Skeletal muscle cell (primary cell): ENCODE data around the gene APOL1.

Experiments used
- DNase-seq: peaks from one replicate; pipeline ENCODE4 v3.0.0-alpha.2; 2010; ENCODE audit warnings: low read depth
- H3K4me3 ChIP-seq: 2 replicates; pipeline ENCODE4 v1.5.1; 2011; ENCODE audit warnings: low read depth, mild to moderate bottlenecking, control low read depth, low read length, moderate library complexity

Gene APOL1

DNA sequence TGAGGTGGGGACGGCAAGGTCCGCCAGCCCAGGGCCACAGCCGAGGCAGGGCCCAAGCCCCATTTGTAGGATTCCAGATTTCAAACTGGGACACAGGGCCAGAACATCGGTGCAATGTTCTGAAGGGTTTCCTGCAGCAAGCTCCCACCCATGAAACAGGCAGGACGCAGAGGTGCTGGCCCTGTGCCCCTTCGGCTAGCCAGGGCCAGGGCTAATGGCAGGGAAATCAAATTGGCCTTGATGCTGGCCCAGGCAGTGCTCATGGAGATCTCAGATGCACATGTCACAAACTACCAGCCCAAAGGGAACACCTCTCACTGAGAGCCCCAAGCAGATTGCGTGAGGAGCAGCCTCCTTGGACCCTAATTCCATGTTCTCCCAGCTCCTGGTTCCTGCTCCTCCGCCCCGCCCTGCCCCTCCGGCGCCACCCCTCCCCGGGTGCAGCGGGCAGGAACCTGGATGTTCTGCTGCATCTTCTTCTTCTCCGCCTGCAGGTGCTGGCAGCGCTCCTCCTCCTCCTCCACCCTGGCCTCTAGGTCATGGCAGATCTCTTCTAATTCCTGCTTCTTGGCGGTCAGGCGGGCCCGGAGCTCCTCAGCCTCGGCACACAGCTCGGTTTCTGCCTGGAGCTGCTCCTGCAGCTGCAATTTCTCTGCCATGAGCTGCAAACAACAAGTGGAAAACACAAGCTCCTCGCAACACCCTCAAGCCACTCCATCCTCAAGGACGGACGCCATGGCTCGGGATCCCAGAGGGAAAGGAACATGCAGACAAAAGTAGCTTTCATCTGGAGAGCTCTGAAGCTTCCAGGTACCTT, 47.7 kb downstream of the APOL1 start:
- no peak overlapping the region for H3K4me3 ChIP-seq
- DNase-seq = no peak

DNA sequence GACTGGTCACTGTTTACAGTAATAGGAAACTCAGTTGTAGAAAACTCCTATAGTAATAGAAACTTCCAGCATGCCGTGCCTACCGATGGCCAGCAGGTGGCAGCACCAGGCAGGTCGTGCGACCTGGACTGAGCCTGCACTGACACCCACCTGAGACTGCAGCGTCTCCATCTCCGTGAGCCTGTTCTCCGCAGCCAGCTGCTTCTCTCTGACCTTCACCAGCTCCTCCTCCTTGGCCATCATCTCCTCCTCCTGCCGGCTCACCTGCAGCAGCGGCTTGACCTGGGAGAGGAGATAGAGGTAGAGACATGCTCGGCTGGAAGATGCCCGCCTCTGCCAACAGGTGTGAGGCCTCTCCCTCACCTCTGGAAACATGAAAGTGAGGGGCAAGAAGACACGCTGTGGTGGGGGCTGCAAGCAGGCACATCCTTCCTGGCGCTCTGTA, 48.5 kb downstream of the APOL1 start:
- no peak overlapping the region for H3K4me3 ChIP-seq
- DNase-seq = no peak

DNA sequence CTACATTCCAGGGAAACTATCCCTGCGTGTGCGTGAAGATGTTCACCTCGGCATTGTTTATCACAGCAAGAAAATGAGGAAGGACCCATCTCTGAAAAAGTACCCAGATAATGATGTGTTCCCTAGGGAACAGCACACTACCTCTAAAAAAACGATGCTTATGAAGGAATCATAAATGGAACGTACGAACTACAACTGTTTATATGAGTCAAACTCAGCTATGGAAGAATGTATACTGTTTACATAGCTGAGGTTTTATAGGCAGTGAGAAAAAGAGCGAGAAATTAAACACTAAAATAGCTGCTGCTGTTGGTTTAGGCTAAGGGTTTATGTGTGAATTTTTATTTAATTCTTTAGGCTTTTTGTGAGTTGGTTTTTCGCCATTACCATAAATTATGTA, 48.9 kb downstream of the APOL1 start:
- no peak for DNase-seq

DNA sequence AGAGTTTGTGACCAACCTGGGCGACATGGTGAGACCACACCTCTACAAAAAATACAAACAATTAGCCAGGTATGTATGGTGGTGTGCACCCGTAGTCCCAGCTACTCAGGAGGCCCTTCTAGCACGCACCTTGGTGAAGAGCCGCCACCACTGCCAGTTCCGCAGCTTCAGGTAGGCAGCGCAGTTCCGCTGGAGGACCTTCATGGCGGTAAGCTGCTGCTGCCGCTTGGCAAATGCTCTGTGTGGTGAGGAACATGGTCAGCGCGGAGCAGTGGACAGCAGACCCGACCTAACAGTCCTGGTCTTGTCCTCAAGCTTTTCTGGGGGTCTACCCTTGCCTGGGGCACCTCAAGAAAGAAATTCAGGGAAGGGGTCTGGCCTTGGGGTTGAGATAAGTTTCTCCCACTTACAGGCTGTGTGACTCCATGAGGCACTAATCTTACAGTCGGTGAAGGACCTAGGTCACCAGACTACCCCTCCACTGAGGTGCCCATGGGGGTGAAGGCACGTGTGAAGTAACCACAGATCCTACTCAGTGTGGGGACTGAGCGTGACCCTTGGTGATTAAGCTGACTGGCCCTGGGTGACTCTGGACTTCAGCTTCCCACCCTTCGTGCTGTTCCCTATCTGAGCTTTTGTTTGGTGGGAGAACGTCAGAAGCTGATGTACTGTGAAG, 49.6 kb downstream of the APOL1 start:
- DNase-seq = no peak
- no peak overlapping the region for H3K4me3 ChIP-seq

More for the DNA sequence above, 48.9 kb downstream of the APOL1 start:
- H3K4me3 ChIP-seq = no peak overlapping the region

DNA sequence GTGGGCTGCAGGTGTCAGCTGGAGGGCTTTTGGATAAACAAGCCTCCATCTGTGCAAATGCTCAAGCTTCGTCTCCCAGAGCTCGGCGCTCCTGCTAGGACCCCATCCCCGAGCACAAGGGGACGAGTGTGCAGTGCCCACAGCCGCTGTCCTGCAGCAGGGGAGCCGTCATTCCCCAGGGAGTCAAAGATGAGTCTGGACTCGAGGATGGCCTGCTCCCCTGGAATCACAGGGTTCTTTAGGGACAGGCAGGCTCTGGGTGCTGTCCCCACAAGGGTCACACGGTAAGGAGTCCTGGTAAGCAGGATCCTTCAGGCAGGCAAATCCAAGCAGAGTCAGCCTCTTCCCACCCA, 50.2 kb downstream of the APOL1 start:
- no peak overlapping the region for H3K4me3 ChIP-seq
- no peak for DNase-seq

DNA sequence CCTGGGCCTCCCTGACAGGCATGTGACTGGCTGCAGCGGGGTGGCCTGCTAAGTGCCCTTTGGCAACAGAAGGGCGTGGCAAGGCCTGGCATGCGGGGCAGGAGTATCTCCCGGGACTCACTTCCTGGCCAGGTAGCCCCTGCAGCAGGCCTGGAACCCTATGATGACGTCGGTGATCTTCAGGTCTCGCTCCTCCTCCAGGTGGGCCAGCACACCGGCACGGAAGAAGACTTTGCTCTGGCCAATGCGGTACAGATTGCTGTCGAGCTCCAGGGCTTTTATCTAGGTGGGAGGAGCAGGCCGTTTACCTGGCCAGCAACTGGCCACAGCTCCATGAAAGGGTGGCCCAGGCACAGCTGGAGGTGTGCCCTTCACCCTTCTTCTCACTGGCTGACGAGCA, 50.9 kb downstream of the APOL1 start:
- H3K4me3 ChIP-seq = no peak overlapping the region
- no peak for DNase-seq

DNA sequence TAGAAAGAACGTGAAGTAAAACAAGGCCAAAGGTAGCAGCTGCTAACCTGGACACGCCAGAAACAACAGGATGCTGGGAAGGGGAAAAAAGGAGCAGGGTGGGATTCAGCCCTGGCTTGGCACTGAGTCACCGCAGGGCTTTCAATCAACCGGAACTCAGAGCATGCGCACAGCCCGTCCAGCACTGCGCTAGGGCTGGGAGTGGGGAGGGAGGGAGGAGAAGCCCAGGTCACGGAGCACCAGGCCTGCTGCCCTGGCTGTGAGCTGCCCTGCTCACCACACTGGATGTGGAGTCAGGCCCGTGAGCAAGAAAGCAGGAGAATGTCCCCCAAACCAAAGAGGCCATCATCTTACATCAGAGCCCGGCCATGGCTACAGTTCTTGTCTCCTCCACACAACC, 51.5 kb downstream of the APOL1 start:
- DNase-seq = no peak
- H3K4me3 ChIP-seq = no peak overlapping the region

DNA sequence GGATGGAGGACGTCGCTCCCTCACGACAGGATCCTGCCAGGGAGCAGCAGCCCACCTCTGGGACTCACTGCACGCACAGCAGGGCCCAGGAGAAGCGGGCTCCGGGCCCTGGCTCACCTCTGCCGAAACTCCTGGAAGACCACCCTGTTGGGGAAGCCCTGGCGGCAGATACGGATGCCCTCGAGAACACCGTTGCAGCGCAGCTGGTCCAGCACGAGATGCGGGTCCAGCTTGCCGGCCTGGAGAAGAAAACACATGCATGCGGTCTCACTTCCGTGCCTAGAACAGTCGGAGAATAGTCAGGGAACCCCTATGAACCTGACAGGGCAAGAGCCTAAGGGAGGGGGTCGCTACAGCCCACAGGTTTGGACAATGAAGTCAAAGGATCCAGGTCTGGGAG, 52.9 kb downstream of the APOL1 start:
- DNase-seq = no peak
- H3K4me3 ChIP-seq = no peak overlapping the region

DNA sequence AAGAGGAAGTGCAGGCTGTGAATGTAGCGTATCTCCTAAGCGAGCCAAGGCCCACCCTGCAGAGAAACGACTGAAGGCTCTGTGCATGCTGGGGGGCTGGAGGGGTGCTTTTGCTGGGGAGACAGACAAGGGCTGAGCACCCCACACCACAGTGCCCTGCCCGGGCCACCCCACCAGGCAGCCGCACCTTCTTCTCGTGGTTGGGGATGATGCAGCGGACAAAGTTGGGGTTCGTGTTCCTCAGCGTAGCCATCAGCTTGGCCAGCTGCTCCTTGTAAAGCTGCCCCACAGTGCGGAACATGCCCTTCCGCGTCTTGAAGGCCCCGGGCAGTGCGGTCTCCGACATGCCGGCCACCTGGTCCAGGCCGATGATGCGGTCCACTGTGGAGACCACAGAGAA, 53.3 kb downstream of the APOL1 start:
- H3K4me3 ChIP-seq = no peak overlapping the region
- no peak for DNase-seq

DNA sequence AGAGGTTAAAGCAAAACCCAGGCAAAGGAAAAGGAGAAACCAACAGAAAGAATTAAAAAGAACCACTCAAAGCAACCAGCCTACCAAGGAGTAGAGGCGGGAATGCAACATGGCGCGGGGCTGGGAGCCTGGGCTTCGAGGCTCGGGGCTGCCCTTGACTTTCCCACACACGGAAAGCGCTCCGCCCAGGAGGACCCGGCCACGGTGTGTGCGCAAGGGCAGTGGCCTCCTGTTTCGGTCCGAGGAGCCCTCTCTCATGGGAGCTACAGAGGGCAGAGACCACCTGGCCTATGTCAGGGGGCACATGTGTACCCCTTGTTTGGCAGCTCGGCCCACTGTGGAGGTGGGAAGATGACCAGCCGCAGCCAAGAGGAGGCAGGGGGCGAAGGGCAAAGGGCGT, 55.9 kb downstream of the APOL1 start:
- H3K4me3 ChIP-seq = no peak overlapping the region
- no peak for DNase-seq

DNA sequence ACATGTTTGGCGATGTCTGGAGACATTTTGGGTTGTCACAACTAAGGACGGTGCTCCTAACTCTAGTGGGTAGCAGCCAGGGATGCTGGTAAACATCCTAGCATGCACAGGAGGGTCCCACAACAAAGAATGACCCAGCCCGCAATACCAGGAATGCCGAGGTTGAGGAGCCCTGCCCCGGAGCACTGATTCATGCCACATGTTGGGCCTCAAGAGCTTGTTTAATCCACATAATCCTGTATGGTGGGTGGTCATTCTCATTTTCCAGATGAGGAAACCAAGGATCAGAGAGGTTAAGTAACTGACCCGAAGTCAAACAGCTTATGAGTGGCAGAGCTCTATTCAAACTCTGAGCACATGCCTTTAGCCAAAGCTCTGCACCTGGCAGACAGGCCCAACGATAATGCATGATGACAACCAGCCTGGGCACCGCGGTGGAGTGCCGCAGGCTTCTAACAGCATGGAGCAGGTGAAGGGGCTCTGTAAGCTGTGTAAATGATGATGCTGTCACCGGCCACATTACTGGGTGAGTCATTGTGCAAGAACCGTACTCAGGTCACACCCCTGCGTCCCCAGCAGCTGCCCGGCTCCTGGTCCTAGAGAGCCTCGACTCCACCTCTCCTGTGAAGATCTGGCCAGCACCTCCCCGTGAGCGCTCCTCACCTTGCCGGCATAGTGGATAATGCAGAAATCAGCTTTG, 58.6 kb downstream of the APOL1 start:
- no peak for DNase-seq

DNA sequence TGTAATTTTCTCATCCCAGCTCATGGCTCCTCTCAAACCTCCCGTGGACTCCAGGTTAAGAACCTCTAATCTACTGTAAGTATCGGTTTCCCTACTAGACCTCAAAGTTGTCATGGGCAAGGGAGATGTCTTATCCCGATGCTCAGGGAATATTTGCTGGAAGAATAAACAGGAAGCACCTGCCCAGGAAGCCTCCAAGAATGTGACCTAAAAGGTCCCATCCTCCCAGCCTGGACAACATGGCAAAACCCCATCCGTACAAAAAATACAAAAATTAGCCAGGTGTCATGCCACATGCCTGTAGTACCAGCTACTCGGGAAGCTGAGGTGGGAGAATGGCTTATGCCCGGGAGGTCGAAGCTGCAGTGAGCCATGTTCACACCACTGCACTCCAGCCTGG, 62.4 kb downstream of the APOL1 start:
- DNase-seq = no peak

More for the DNA sequence above, 58.6 kb downstream of the APOL1 start:
- H3K4me3 ChIP-seq = no peak overlapping the region

DNA sequence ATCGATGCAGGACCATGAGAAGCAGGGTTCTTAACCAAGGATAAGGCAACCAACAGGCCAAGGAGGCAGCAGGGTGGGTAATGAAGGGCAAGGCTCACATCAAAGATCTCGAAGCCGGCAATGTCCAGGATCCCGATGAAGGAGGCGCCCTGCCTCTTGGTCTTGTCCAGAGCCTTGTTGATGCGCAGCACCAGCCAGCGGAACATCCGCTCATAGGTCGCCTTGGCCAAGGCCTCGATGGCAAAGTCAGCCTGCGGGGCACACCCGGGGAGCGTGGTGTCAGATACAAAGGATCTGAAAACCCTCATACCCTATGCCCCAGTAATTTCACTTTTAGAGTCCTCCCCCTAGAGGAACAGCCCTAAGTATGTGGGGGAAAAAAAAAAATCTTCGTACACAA, 63.5 kb downstream of the APOL1 start:
- no peak for DNase-seq
- H3K4me3 ChIP-seq = no peak overlapping the region

More for the DNA sequence above, 62.4 kb downstream of the APOL1 start:
- no peak overlapping the region for H3K4me3 ChIP-seq
